ENCODE data around the gene GRIP1.

GRIP1 gene

DNA sequence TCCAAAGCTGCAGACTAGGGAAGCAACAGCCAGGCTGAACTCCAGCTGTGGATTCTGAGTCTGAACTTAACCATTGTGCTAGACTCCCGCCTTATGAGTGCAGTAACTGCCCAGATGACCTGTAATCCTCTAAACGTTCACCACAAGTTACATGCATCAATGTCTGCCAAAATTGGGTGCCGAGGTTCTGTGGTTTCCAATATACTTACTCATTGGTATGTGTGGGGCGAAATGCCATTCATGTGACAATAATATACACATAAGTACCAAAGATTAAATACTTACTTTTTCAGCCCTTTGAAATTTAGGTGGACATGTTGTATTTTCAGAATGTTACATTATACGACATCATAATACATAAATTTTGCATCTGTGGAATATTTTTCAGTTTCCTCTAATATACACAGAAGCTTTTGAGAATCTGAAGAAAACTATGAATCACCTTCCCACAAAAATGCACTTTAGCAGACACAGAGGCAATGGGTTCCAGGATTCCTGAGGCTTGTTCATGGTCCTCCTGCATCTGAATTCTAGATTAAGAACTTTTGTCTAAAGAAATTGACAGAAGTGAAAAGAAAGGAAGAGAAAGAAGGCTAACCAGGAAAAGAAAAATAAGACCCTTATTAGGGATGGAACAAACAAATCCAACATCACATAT is 31.7 kb downstream of the GRIP1 start:
- no peak for DNase-seq (ENCODE audit: low spot score)

GRCh38 chr12:66644151-66644550 is 34.7 kb downstream of the GRIP1 start:
- no peak for DNase-seq (ENCODE audit: low spot score)

- DNase-seq (ENCODE audit: low spot score) = no peak
Measured at GRCh38 chr12:66640691-66641460, 38.0 kb downstream of the GRIP1 start.

DNA sequence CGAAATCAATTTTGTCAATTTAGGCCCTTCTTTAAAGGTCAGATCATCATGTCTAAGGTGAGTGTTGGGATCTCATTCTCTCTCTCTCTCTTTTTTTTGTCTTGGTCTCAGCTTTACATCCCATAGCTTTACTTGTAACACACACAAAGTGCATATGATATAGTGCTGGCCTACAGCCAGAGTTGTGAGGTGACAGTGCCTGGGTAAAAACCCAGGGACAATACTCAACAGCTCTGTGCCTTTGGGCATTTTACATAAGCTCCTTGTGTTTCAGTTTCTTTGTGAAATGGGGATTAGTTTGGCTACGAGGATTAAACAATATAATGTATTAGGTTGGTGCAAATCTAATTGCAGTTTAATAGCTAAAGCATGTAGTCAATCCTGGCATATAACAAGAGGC is 40.2 kb downstream of the GRIP1 start:
- DNase-seq (ENCODE audit: low spot score) = no peak

DNA sequence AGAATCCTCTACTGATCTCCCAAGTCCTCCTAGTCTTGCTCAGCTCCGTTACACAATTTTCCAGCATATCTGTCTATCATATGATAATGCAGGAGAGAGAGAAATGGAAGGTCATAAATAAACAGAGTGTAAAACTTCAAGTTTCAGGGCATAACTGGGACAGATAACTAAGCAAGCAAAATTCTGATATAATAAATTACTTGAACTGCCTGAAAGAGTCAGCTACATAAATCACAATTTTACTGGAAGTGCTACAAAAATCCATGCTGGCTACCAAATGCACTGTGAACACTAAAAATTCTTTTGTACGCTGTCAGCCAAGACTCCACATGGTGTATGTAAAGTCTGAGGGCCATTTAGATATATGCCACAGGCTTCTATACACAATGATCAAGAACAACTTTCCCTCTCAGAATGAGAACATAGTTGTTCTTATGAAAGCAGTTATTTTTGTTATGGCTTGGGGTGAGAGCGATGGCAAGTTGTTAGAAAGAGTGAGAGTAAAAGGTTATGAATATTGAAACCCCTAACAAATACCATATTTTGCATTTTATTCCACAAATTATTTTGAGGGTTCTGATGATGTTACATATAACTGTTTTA is 41.1 kb downstream of the GRIP1 start:
- peak; percentile 12 for DNase-seq (ENCODE audit: low spot score)

DNA sequence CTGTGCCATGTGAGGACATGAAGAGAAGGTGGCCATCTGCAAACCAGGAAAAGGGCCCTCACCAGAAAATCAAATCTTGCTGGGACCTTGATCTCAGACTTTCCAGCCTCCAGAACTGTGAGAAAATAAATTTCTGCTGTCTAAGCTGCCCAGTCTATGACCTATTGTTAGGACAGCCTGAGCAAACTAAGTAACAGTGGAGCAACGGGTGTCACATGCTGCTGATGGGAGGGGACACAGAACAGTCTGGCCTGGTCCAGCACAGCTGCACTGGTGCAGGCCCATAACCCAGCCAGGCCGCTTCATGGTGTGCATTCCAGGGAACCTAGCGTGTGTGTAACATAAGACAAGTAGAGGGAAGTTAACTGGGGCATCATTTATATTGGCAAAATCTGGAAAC is 42.1 kb downstream of the GRIP1 start:
- peak; percentile 93 for DNase-seq (ENCODE audit: low spot score)

- no peak for DNase-seq (ENCODE audit: low spot score)
Measured at GRCh38 chr12:66633676-66634075, 45.2 kb downstream of the GRIP1 start.

DNA sequence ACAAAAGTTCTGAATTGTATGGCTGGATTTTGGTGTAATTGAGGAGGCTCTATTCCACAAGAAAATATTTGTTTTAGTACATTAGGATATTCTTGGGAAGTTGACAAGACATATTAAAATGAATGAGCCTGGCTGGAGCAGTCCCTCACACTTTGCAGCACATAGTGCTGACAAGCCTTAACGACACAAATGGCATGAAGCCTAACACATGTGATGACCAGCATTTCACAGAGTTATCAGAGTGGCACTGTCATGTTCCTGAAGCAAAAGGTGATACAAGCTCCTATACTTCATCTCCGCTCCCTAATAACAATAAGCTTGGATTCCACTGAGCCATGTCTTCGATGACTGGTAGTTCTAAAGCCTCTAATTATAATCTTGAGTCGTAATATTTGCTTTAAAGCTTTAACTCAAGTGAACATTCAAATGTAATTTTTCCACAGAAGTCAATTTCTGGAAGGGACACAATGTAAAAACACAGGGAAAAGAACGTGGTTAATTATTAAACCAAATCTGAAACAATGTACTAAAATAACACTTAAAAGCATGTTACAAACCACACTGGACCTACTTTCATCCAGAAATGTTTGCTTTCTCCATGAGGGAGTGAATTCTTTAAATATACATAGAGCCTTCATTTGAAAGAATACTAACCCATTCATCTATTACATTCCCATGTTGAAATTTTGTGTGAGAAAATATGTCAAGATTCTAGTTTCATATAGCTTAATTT is 49.6 kb downstream of the GRIP1 start:
- DNase-seq (ENCODE audit: low spot score) = no peak

DNA sequence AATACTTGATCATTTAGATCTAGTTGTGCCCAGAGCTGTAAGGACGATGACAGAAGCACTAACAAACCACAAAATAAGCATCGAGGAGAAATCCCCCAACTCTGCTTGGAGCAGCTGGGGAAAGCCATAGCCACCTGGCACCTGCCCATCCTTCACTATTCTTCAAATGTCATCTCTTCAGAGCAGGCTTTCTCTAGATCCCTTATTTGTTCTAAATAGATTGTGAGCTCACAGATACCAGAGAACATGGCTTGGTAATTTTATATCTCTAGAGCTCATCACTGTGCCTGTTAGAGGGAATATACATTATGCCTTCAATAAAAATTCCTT is 50.9 kb downstream of the GRIP1 start:
- DNase-seq (ENCODE audit: low spot score) = no peak

DNA sequence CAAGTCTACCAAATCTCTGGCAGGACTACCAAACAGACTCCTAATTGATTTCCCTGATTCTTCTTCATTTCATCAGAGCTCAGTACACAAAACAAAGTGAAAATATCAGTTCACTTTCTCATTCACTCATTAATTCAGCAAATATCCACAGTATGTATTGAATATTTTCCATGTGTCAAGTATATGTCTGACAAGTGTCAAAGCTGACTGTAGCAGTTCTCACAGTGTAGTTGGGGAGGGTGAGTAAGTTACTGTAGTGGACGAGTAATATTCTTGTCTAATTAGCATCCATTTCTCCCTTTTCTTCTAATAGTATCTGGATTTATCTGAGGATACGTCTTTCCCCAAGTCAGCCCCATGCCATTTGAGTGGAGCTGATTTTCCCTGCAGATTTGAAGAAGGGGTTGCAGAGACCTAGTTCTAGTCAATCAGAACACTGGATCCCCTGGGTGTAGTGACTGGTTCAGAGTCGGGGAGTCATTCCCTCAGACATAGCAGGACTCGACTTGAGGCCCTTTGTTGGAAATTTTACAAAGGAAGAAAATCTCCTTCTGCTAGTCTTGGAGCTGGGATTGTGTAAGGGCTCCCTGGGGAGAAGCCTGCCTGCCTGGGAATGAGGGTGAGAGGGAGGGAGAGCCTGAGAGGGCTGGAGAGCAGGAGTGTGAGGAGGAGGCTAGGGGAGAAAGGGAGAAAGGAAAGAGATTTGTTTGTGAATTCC is 51.4 kb downstream of the GRIP1 start:
- no peak for DNase-seq (ENCODE audit: low spot score)

GRCh38 chr12:66624806-66625205 is 54.1 kb downstream of the GRIP1 start:
- no peak for DNase-seq (ENCODE audit: low spot score)

GRCh38 chr12:66623455-66623854 is 55.4 kb downstream of the GRIP1 start:
- DNase-seq (ENCODE audit: low spot score) = no peak

DNA sequence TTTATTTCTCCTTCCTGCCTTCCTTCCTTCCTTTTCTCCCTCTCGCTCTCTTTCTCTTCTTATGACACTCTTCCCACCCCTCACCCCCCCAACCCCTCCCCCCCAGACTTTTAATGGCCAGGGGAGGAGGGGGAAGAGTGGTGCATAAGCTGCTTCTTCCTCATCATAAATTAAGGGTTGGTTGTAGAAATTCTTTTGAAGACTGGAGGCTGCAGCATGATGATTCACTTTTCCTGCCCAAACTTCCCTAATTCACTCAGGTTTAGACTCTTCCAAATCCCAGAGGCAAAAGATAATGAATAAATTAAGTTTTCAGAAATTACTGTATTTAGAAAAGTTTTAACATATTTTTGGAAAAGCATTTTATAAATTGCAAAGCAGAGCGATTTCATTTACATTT is 58.2 kb downstream of the GRIP1 start:
- DNase-seq (ENCODE audit: low spot score) = no peak

GRCh38 chr12:66620026-66620425 is 58.9 kb downstream of the GRIP1 start:
- no peak for DNase-seq (ENCODE audit: low spot score)

DNA sequence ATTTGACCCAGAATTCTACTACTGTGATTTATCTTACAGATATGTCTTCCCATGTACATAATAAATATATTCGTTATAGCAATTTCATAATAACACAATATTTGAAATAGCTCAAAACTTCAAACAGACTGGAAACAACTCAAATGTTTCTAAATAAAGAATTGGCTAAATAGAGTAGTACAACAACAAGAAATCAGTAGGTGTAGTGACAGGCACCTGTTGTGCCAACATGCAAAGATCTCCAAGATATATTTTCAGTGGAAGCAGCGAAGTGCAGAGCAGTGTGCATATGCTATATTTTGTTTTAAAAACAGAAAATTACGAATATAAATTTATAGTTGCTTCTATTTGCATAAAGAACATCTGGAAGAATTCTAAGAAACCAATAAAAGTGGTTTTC is 60.9 kb downstream of the GRIP1 start:
- no peak for DNase-seq (ENCODE audit: low spot score)

GRCh38 chr12:66612090-66612775 is 66.6 kb downstream of the GRIP1 start:
- DNase-seq (ENCODE audit: low spot score) = no peak

- no peak for DNase-seq (ENCODE audit: low spot score)
Measured at GRCh38 chr12:66607147-66607546, 71.7 kb downstream of the GRIP1 start.

DNA sequence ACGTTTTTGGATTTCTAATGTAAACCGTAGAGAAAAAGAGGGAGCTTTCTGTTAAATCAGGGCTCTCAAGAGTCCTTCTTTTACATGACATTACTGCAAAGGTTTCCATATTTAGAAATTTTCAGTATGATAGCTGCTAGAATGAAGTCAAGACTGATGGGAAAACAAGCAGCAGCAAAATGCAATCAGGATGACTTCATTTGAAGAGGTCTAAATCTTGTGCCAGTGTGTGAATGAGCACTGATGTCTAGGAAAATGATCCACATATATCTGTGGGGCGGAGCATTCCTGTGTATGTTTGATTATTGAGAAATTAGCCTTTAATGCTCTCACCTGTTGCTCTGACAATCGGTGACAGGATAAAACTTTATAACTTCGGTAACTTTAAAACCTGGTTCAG is 73.6 kb downstream of the GRIP1 start:
- DNase-seq (ENCODE audit: low spot score) = no peak

- no peak for DNase-seq (ENCODE audit: low spot score)
Measured at GRCh38 chr12:66603981-66604479, 74.8 kb downstream of the GRIP1 start.

GRCh38 chr12:66603461-66603860 is 75.4 kb downstream of the GRIP1 start:
- no peak for DNase-seq (ENCODE audit: low spot score)

DNA sequence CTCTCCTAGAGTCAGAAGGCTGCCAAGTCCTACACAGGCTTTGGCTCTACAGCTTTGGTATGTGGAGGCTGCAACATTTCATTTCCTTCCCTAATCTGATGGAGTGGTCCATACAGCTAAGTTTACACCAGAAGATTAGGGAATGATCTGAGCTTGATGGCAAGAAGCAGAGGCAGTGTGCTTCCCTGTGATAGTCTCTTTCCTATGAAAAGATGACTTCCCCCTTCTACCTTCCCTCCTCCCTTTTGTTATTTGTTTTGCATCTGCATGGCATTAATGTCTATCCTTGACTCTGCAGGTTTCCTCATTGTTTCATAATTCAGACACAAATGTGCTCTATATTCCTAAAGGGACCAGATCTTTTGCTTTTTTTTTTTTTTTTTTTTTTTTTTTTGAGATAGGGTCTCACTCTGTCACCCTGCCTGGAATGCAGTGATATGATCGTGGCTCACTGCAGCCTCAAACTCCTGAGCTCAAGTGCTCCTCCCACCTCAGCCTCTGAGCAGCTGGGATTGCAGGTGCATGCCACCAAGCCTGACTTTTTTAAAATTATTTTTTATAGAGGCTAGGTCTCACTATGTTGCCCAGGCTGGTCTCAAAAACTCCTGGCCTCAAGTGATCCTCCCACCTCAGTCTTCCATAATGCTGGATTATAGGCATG is 76.3 kb downstream of the GRIP1 start:
- DNase-seq (ENCODE audit: low spot score) = no peak

Data from pons (tissue), 1 donor.